HAP-1 (cell line): ENCODE data around the gene MMAA.
"Not testable (repeated sequence)": the region's sequence is repeated elsewhere in the genome, so short reads cannot be mapped to it uniquely, and the experiment has no call there.

Experiments
- DNase-seq, 2 experiments: peaks; one replicate each; pipeline ENCODE4 v3.0.0-alpha.2; 2016 to 2020; ENCODE audit warnings: low spot score in 2 of 2
- H3K27me3 ChIP-seq: fragments of 250-450 bp; sonication (Bioruptor Pico); 2 replicates; pipeline ENCODE4 v1.5.1; 2020; ENCODE audit warnings: low read depth, mild to moderate bottlenecking, moderate library complexity
- H3K36me3 ChIP-seq: fragments of 250-450 bp; sonication (Bioruptor Pico); replicated peaks from 2 replicates; pipeline ENCODE4 v1.5.1; 2020; ENCODE audit warnings: mild to moderate bottlenecking
- H3K4me1 ChIP-seq: fragments of 250-450 bp; sonication (Bioruptor Pico); 2 replicates; pipeline ENCODE4 v1.5.1; 2020; ENCODE audit warnings: mild to moderate bottlenecking
- H3K4me3 ChIP-seq: fragments of 250-450 bp; sonication (Bioruptor Pico); 2 replicates; pipeline ENCODE4 v1.5.1; 2020; ENCODE audit warnings: mild to moderate bottlenecking, moderate library complexity
- H3K9me3 ChIP-seq: fragments of 250-450 bp; sonication (Bioruptor Pico); 2 replicates; pipeline ENCODE4 v1.5.1; 2020; ENCODE audit warnings: mild to moderate bottlenecking, moderate library complexity
- in situ Hi-C: fragments of 300-500 bp; cut with MboI; formaldehyde crosslinking; loops from 3 replicates; pipeline ENCODE4 v1.14.3; 2020; ENCODE audit warnings: low sequenced_read_pairs, inconsistent platforms, mixed read lengths

MMAA gene

GRCh38 chr4:145614233-145614610 is 5.0 kb upstream of the MMAA start:
- no peaks in the 10 kb centered on the region for H3K9me3 ChIP-seq
- DNase-seq: no peak
- peaks cover 18% of the 10 kb centered on the region for H3K4me1 ChIP-seq
- H3K36me3 ChIP-seq: peaks cover 3% of the 10 kb centered on the region; the same call in 1 of the 2 replicates
- no peak overlapping the region for H3K4me3 ChIP-seq
- H3K27me3 ChIP-seq: no peaks in the 10 kb centered on the region
- in situ Hi-C loops: loop anchor here (25.0 kb wide), 1 partner anchor 402 kb away; no protein-coding TSS in a partner anchor

- Histone ChIP-seq H3K36me3 (peaks cover 3% of the 10 kb centered on the region; the same call in 1 of the 2 replicates), H3K4me1 (peaks cover 20% of the 10 kb centered on the region), H3K4me3 (peak overlapping the region; percentile 78), H3K9me3 (no peaks in the 10 kb centered on the region), H3K27me3 (no peaks in the 10 kb centered on the region)
- in situ Hi-C loops: loop anchor here (25.0 kb wide), 1 partner anchor 406 kb away; no protein-coding TSS in a partner anchor
- DNase-seq: peak in 1 of 2 experiments; percentile 19
Observed at GRCh38 chr4:145618210-145618931, 814 bp upstream of the MMAA start.

GRCh38 chr4:145619639-145619996 is 433 bp downstream of the MMAA start:
- peaks cover 3% of the 10 kb centered on the region; the same call in 1 of the 2 replicates for H3K36me3 ChIP-seq
- no peaks in the 10 kb centered on the region for H3K27me3 ChIP-seq
- H3K9me3 ChIP-seq: no peaks in the 10 kb centered on the region
- in situ Hi-C loops: loop anchor here (25.0 kb wide), 1 partner anchor 407 kb away; no protein-coding TSS in a partner anchor
- peak in 1 of 2 experiments; percentile 25 for DNase-seq
- H3K4me1 ChIP-seq: peaks cover 14% of the 10 kb centered on the region
- peak overlapping the region; percentile 78 for H3K4me3 ChIP-seq

- H3K4me1 ChIP-seq: peaks cover 11% of the 10 kb centered on the region
- H3K9me3 ChIP-seq, DNase-seq, H3K36me3 ChIP-seq, H3K27me3 ChIP-seq, H3K4me3 ChIP-seq: not testable (repeated sequence)
- in situ Hi-C loops: loop anchor here (25.0 kb wide), 1 partner anchor 410 kb away; no protein-coding TSS in a partner anchor
Observed at GRCh38 chr4:145622067-145622466, 2.9 kb downstream of the MMAA start.

- no peak for DNase-seq
- H3K36me3 ChIP-seq: 0 out of 2 replicates have a peak, but pooled peaks cover 2% of the 10 kb centered on the region
Observed at GRCh38 chr4:145623831-145624230, 4.6 kb downstream of the MMAA start.

GRCh38 chr4:145625677-145626622 is 6.8 kb downstream of the MMAA start:
- Histone ChIP-seq H3K9me3 (no peaks in the 10 kb centered on the region), H3K27me3 (no peaks in the 10 kb centered on the region), H3K4me1 (no peaks in the 10 kb centered on the region), H3K36me3 (no peaks in the 10 kb centered on the region), H3K4me3 (no peak overlapping the region)
- no peak for DNase-seq
- in situ Hi-C loops: no loop called here

More at GRCh38 chr4:145623831-145624230, 4.6 kb downstream of the MMAA start:
- in situ Hi-C loops: loop anchor here (25.0 kb wide), 1 partner anchor 412 kb away; no protein-coding TSS in a partner anchor
- H3K4me3 ChIP-seq: no peak overlapping the region
- H3K9me3 ChIP-seq: no peaks in the 10 kb centered on the region
- peaks cover 3% of the 10 kb centered on the region; the same call in 1 of the 2 replicates for H3K4me1 ChIP-seq
- no peaks in the 10 kb centered on the region for H3K27me3 ChIP-seq

GRCh38 chr4:145626623-145626982 is 7.4 kb downstream of the MMAA start:
- no peak for DNase-seq
- no peaks in the 10 kb centered on the region for H3K36me3 ChIP-seq
- H3K9me3 ChIP-seq: no peaks in the 10 kb centered on the region
- in situ Hi-C loops: no loop called here
- no peaks in the 10 kb centered on the region for H3K27me3 ChIP-seq
- no peak overlapping the region for H3K4me3 ChIP-seq
- H3K4me1 ChIP-seq: no peaks in the 10 kb centered on the region

- Histone ChIP-seq H3K36me3 (no peaks in the 10 kb centered on the region), H3K4me3 (no peak overlapping the region), H3K4me1 (peaks cover 3% of the 10 kb centered on the region; the same call in 1 of the 2 replicates), H3K27me3 (no peaks in the 10 kb centered on the region), H3K9me3 (no peaks in the 10 kb centered on the region)
- in situ Hi-C loops: no loop called here
- no peak for DNase-seq
Observed at GRCh38 chr4:145635117-145635516, 15.9 kb downstream of the MMAA start.

- H3K27me3 ChIP-seq: no peaks in the 10 kb centered on the region
- in situ Hi-C loops: no loop called here
- no peaks in the 10 kb centered on the region for H3K9me3 ChIP-seq
- no peak overlapping the region for H3K4me3 ChIP-seq
- H3K36me3 ChIP-seq: no peaks in the 10 kb centered on the region
- DNase-seq: no peak
- peaks cover 3% of the 10 kb centered on the region; the same call in 1 of the 2 replicates for H3K4me1 ChIP-seq
Observed at GRCh38 chr4:145635630-145636029, 16.4 kb downstream of the MMAA start.

GRCh38 chr4:145639186-145639698 is 20.1 kb downstream of the MMAA start:
- H3K27me3 ChIP-seq: no peaks in the 10 kb centered on the region
- in situ Hi-C loops: no loop called here
- H3K9me3 ChIP-seq: no peaks in the 10 kb centered on the region
- no peak overlapping the region for H3K4me3 ChIP-seq
- no peaks in the 10 kb centered on the region for H3K36me3 ChIP-seq
- no peaks in the 10 kb centered on the region for H3K4me1 ChIP-seq
- no peak for DNase-seq

GRCh38 chr4:145640236-145640635 is 21.1 kb downstream of the MMAA start:
- H3K9me3 ChIP-seq, DNase-seq, H3K4me1 ChIP-seq, H3K36me3 ChIP-seq, in situ Hi-C loops, H3K4me3 ChIP-seq, H3K27me3 ChIP-seq: not testable (repeated sequence)

GRCh38 chr4:145643295-145643694 is 24.1 kb downstream of the MMAA start:
- Histone ChIP-seq H3K9me3 (no peaks in the 10 kb centered on the region), H3K27me3 (no peaks in the 10 kb centered on the region), H3K4me3 (no peak overlapping the region), H3K36me3 (no peaks in the 10 kb centered on the region), H3K4me1 (no peaks in the 10 kb centered on the region)
- DNase-seq: no peak
- in situ Hi-C loops: no loop called here

- in situ Hi-C loops: no loop called here
- Histone ChIP-seq H3K27me3 (no peaks in the 10 kb centered on the region), H3K36me3 (no peaks in the 10 kb centered on the region), H3K4me3 (no peak overlapping the region), H3K9me3 (no peaks in the 10 kb centered on the region), H3K4me1 (no peaks in the 10 kb centered on the region)
- no peak for DNase-seq
Observed at GRCh38 chr4:145644699-145645098, 25.5 kb downstream of the MMAA start.
